ENCODE measurements around the gene ANXA6.

Gene ANXA6

GRCh38 chr5:151137067-151137825, 20.3 kb downstream of the ANXA6 start:
- TF ChIP-seq, protein P1, sequence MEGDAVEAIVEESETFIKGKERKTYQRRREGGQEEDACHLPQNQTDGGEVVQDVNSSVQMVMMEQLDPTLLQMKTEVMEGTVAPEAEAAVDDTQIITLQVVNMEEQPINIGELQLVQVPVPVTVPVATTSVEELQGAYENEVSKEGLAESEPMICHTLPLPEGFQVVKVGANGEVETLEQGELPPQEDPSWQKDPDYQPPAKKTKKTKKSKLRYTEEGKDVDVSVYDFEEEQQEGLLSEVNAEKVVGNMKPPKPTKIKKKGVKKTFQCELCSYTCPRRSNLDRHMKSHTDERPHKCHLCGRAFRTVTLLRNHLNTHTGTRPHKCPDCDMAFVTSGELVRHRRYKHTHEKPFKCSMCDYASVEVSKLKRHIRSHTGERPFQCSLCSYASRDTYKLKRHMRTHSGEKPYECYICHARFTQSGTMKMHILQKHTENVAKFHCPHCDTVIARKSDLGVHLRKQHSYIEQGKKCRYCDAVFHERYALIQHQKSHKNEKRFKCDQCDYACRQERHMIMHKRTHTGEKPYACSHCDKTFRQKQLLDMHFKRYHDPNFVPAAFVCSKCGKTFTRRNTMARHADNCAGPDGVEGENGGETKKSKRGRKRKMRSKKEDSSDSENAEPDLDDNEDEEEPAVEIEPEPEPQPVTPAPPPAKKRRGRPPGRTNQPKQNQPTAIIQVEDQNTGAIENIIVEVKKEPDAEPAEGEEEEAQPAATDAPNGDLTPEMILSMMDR (IDR thresholded peaks at IDR 0.05; ENCODE audit: low read depth, low read length), result no peak
- no peak overlapping the region for H3K4me3 ChIP-seq (ENCODE audit: low read depth, low read length)

DNA sequence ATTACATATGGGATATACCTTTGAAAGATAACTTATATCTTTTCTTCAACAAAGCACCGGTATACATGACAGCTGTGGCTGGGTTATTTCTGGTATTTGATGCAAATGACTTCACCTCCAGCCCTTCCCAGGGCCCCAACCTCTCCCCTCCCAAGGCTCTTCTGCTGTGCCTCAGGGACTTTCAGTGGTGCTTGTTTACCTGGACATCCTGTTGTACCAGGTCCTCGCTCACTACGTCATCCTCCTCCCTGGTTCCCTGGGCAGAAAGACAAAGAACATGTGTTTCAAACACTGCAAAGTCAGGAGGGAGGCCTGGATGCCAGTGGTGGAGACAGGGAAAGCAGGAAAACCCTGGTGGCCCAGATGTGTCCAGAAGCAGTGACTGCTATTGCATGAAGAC, 23.4 kb downstream of the ANXA6 start:
- no peak overlapping the region for H3K4me3 ChIP-seq (ENCODE audit: low read depth, low read length)
- TF ChIP-seq, protein P1 (IDR thresholded peaks at IDR 0.05; ENCODE audit: low read depth, low read length), result no peak

DNA sequence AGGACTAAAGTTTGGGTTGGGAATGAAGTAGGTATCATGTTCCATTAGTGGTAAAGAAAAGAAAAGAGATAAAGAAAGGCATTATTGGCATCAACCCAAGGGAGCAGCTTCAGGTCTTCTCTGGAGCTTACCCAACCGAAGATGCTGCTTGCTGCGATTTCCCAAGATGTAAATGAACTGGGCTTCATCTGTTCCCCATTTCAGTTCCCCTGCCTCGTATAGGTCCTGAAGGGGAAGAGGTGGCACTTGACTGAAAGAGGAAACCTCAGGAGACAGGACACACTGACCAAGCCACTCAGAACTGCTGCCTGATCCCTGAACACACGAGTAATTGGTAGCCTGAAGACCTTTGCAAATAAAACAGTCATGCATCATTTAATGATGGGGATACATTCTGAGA, 24.6 kb downstream of the ANXA6 start:
- no peak overlapping the region for H3K4me3 ChIP-seq (ENCODE audit: low read depth, low read length)
- TF ChIP-seq, protein P1 (IDR thresholded peaks at IDR 0.05; ENCODE audit: low read depth, low read length), result no peak

- TF ChIP-seq, protein P1 (IDR thresholded peaks at IDR 0.05; ENCODE audit: low read depth, low read length), result no peak
- H3K4me3 ChIP-seq (ENCODE audit: low read depth, low read length), result no peak overlapping the region
Observed at GRCh38 chr5:151130922-151131891, 26.4 kb downstream of the ANXA6 start.

DNA sequence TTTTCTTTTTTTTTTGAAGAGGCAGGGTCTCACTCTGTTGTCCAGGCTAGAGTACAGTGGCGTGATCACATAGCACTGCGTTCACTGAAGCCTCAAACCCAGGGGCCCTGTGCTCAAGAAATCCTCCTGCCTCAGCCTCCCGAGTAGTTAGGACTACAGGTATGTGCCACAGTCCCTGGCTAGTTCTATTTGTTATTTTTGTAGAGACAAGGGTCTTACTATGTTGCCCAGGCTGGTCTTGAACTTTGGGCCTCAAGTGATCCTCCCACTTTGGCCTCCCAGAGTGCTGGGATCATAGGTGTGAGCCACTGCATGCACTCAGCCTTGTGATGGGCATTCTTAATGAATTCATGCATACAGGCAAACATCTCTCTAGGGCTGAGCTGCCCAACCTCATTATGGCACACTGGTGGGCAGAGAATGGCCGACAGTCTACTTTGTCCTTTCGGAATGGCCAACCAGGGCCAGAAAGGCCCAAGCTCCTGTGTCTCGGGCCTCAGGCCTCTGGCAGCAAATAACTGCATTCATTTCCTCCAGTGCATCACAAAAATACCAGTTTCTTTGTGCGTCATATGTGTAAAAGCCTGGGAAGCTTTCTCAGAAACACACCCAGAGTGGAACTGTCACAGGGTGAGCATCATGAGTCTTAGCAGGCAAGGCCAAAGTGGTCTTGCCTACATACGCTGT, 27.2 kb downstream of the ANXA6 start:
- no peak overlapping the region for H3K4me3 ChIP-seq (ENCODE audit: low read depth, low read length)
- TF ChIP-seq, protein P1 (IDR thresholded peaks at IDR 0.05; ENCODE audit: low read depth, low read length), result no peak

DNA sequence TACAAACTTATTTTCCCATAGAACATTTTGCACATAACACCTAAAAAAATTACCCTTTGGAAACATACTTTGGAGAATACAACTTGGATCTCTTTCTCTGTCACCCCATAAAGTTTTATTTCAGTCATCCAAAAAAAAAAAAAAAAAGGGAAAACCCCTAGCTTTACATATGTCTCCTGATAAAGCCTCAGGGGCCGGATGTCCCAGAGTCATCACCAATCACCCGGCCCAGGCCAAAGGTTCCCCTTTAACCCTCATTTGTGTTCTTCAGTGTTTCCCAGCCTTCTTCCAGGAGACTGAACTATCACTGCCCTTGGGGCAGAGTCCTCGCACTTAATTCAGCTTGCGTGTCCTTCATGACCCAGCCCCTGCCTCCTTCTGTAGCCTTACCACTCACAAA, 28.8 kb downstream of the ANXA6 start:
- no peak overlapping the region for H3K4me3 ChIP-seq (ENCODE audit: low read depth, low read length)
- TF ChIP-seq, protein P1 (IDR thresholded peaks at IDR 0.05; ENCODE audit: low read depth, low read length), result no peak
